GM23338 (cell line): ENCODE data around the gene PPP4R3A. TPM values are rescaled to one million over a fixed set of nuclear protein-coding genes. Genes with fewer than 3 reads are reported as not detected.
A peak's percentile ranks its signal among the peaks of the same experiment; 100 is the strongest.

Experiments used
- ATAC-seq: fragments of 200-7000 bp; cut with Tn5 transposase; 3 replicates; pipeline ENCODE4 v1.9.1; 2020
- DNase-seq: peaks from one replicate; pipeline ENCODE4 v3.0.0-alpha.2; 2015; ENCODE audit warnings: low spot score
- H2AFZ ChIP-seq: fragments of 200-600 bp; sonication (generic); 2 replicates; pipeline ENCODE4 v1.8.0; 2016; ENCODE audit warnings: antibody characterized with exemption, mild to moderate bottlenecking, moderate library complexity
- H3F3A ChIP-seq: fragments of 200-600 bp; sonication (generic); replicated peaks from 2 replicates; pipeline ENCODE4 v1.8.0; 2017; ENCODE audit warnings: antibody characterized with exemption, mixed run types, low read depth
- H3K27ac ChIP-seq: fragments of 200-600 bp; sonication (generic); 2 replicates; pipeline ENCODE4 v1.6.1; 2016; ENCODE audit warnings: low read depth
- H3K27me3 ChIP-seq: fragments of 200-600 bp; sonication (generic); 2 replicates; pipeline ENCODE4 v1.8.0; 2016; ENCODE audit warnings: mild to moderate bottlenecking, mixed run types, moderate library complexity; ENCODE audit not compliant: insufficient read depth
- H3K36me3 ChIP-seq: fragments of 200-600 bp; sonication (generic); 2 replicates; pipeline ENCODE4 v1.8.0; 2016; ENCODE audit warnings: mild to moderate bottlenecking; ENCODE audit not compliant: insufficient read depth
- H3K4me1 ChIP-seq: fragments of 200-600 bp; sonication (generic); 2 replicates; pipeline ENCODE4 v1.8.0; 2016; ENCODE audit warnings: mild to moderate bottlenecking, moderate library complexity; ENCODE audit not compliant: insufficient read depth
- H3K4me2 ChIP-seq: fragments of 200-600 bp; sonication (generic); 2 replicates; pipeline ENCODE4 v1.7.1; 2017; ENCODE audit warnings: mixed run types
- H3K4me3 ChIP-seq: fragments of 200-600 bp; sonication (generic); 2 replicates; pipeline ENCODE4 v1.6.1; 2016; ENCODE audit warnings: mixed run types
- H3K79me2 ChIP-seq: fragments of 200-600 bp; sonication (generic); replicated peaks from 2 replicates; pipeline ENCODE4 v1.8.0; 2017; ENCODE audit warnings: mild to moderate bottlenecking; ENCODE audit not compliant: insufficient read depth
- H3K9me2 ChIP-seq: fragments of 200-600 bp; sonication (generic); 2 replicates; pipeline ENCODE4 v1.8.0; 2017; ENCODE audit not compliant: insufficient read depth
- H4K20me1 ChIP-seq: fragments of 200-600 bp; sonication (generic); replicated peaks from 2 replicates; pipeline ENCODE4 v1.8.0; 2017; ENCODE audit warnings: mild to moderate bottlenecking; ENCODE audit not compliant: insufficient read depth
- H3K27ac Mint-ChIP-seq: 2 replicates; pipeline ENCODE4 v1.8.0; 2020; ENCODE audit warnings: inconsistent platforms, mild to moderate bottlenecking, moderate library complexity, mixed read lengths
- H3K27me3 Mint-ChIP-seq: 3 replicates; pipeline ENCODE4 v1.8.0; 2022; ENCODE audit warnings: low read depth, mild to moderate bottlenecking, moderate library complexity, mixed read lengths, inconsistent platforms; ENCODE audit not compliant: insufficient read depth, poor library complexity
- H3K36me3 Mint-ChIP-seq: 3 replicates; pipeline ENCODE4 v1.8.0; 2021; ENCODE audit warnings: low read depth, mild to moderate bottlenecking, inconsistent platforms, moderate library complexity, mixed read lengths
- H3K4me1 Mint-ChIP-seq: 3 replicates; pipeline ENCODE4 v1.8.0; 2020; ENCODE audit warnings: mild to moderate bottlenecking, inconsistent platforms, mixed read lengths
- H3K4me3 Mint-ChIP-seq: 3 replicates; pipeline ENCODE4 v1.8.0; 2021; ENCODE audit warnings: moderate library complexity, mild to moderate bottlenecking, inconsistent platforms, mixed read lengths
- H3K9me3 Mint-ChIP-seq: 3 replicates; pipeline ENCODE4 v1.8.0; 2020; ENCODE audit warnings: moderate library complexity, mild to moderate bottlenecking, inconsistent platforms, mixed read lengths
- CREB1 ChIP-seq: fragments of 250-450 bp; sonication (Bioruptor Pico); IDR thresholded peaks from 2 replicates; pipeline ENCODE4 v1.5.0; 2020; ENCODE audit warnings: low read depth, mild to moderate bottlenecking, moderate library complexity
- EZH2phosphoT487 ChIP-seq: fragments of 200-600 bp; sonication (generic); IDR thresholded peaks from one replicate; pipeline ENCODE4 v1.8.1; 2018; ENCODE audit warnings: antibody characterized with exemption; ENCODE audit not compliant: unreplicated experiment
- JUNB ChIP-seq: IDR thresholded peaks from one replicate; pipeline ENCODE4 v1.6.1; 2016; ENCODE audit warnings: antibody characterized with exemption; ENCODE audit not compliant: unreplicated experiment
- POLR2AphosphoS5 ChIP-seq: IDR thresholded peaks from 2 replicates; pipeline ENCODE4 v1.6.1; 2016; ENCODE audit warnings: antibody characterized with exemption, low read depth
- polyA plus RNA-seq: library from polyadenylated mRNA; unstranded; fragments of >200 nt; fragmentation: Nextera tagmentation; extraction: Ambion mirVana; gene quantifications from 2 replicates; pipeline ENCODE4 v1.2.1, GENCODE V29; 2016
- total RNA-seq: library from RNA; depleted of rRNA; stranded (reverse); fragments of >200 nt; shearing (Covaris generic); gene quantifications from 2 replicates; pipeline ENCODE4 v1.2.3, GENCODE V29; 2014
- TF ChIP-seq, protein P1 (sequence below): fragments of 250-450 bp; sonication (Bioruptor Pico); IDR thresholded peaks from 2 replicates; pipeline ENCODE4 v1.5.0; 2020; ENCODE audit warnings: mild to moderate bottlenecking, moderate library complexity

Gene PPP4R3A
- total and polyA plus RNA-seq, 2 experiments from 2014 or later: 50.3 to 128 TPM

- peaks cover 51% of the 10 kb centered on the region for H3K79me2 ChIP-seq
- peak overlapping the region; percentile 91 for H3K4me3 ChIP-seq
- Mint-ChIP-seq H3K36me3 (peaks cover 27% of the 10 kb centered on the region; the same call in 2 of the 3 replicates), H3K4me3 (peak overlapping the region; percentile 82), H3K4me1 (peaks cover 42% of the 10 kb centered on the region), H3K27me3 (peaks cover 15% of the 10 kb centered on the region), H3K27ac (no peak overlapping the region), H3K9me3 (no peaks in the 10 kb centered on the region)
- peak overlapping the region; percentile 8; the same call in 1 of the 2 replicates for H3K27ac ChIP-seq
- no peaks in the 10 kb centered on the region for H3K9me2 ChIP-seq
- H4K20me1 ChIP-seq: 0 out of 2 replicates have a peak, but pooled peaks cover 3% of the 10 kb centered on the region
- H3K27me3 ChIP-seq: peaks cover 5% of the 10 kb centered on the region; the same call in 1 of the 2 replicates
- no peaks in the 10 kb centered on the region for H3K36me3 ChIP-seq
- H3F3A ChIP-seq: peaks cover 13% of the 10 kb centered on the region
- ATAC-seq (no peak), DNase-seq (peak; percentile 51)
- peaks cover 36% of the 10 kb centered on the region for H3K4me1 ChIP-seq
- TF ChIP-seq POLR2AphosphoS5 (no peak), EZH2phosphoT487 (no peak)
- peak overlapping the region; percentile 96 for H3K4me2 ChIP-seq
- peak overlapping the region; percentile 74 for H2AFZ ChIP-seq
Observed at GRCh38 chr14:91415794-91416743, 94.0 kb downstream of the PPP4R3A start.

DNA sequence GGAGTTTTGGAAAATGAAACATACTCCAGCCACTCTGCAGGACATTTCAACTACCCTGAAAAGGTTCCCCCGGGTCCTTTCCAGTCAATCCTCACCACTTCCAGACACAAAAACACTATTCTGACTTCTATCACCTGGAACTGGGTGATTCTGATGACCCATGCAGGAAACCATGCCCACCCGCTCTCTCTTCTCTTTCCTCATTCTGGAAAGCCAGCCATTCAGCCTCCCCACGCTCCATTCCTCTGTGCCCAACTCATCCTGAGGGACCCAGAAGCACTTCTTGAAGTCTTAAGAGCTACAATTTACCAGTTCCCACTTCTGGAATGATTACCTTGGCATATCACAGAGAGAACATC, 95.7 kb downstream of the PPP4R3A start:
- no peak for DNase-seq
- H3K27ac ChIP-seq: peak overlapping the region; percentile 90
- ATAC-seq: no peak
- H3K27me3 ChIP-seq: peaks cover 5% of the 10 kb centered on the region; the same call in 1 of the 2 replicates
- peak overlapping the region; percentile 96 for H3K4me2 ChIP-seq
- peaks cover 16% of the 10 kb centered on the region for H4K20me1 ChIP-seq
- Mint-ChIP-seq H3K4me3 (peak overlapping the region; percentile 7; the same call in 1 of the 3 replicates), H3K27me3 (peaks cover 14% of the 10 kb centered on the region), H3K36me3 (peaks cover 33% of the 10 kb centered on the region; the same call in 2 of the 3 replicates), H3K9me3 (no peaks in the 10 kb centered on the region), H3K4me1 (peaks cover 56% of the 10 kb centered on the region), H3K27ac (peak overlapping the region; percentile 56; the same call in 1 of the 2 replicates)
- H3K79me2 ChIP-seq: peaks cover 68% of the 10 kb centered on the region
- no peak overlapping the region for H2AFZ ChIP-seq
- peaks cover 13% of the 10 kb centered on the region for H3F3A ChIP-seq
- H3K36me3 ChIP-seq: no peaks in the 10 kb centered on the region
- no peaks in the 10 kb centered on the region for H3K9me2 ChIP-seq
- peaks cover 42% of the 10 kb centered on the region for H3K4me1 ChIP-seq
- peak overlapping the region; percentile 25; the same call in 1 of the 2 replicates for H3K4me3 ChIP-seq
- TF ChIP-seq JUNB (no peak), CREB1 (no peak)
- TF ChIP-seq, protein P1, sequence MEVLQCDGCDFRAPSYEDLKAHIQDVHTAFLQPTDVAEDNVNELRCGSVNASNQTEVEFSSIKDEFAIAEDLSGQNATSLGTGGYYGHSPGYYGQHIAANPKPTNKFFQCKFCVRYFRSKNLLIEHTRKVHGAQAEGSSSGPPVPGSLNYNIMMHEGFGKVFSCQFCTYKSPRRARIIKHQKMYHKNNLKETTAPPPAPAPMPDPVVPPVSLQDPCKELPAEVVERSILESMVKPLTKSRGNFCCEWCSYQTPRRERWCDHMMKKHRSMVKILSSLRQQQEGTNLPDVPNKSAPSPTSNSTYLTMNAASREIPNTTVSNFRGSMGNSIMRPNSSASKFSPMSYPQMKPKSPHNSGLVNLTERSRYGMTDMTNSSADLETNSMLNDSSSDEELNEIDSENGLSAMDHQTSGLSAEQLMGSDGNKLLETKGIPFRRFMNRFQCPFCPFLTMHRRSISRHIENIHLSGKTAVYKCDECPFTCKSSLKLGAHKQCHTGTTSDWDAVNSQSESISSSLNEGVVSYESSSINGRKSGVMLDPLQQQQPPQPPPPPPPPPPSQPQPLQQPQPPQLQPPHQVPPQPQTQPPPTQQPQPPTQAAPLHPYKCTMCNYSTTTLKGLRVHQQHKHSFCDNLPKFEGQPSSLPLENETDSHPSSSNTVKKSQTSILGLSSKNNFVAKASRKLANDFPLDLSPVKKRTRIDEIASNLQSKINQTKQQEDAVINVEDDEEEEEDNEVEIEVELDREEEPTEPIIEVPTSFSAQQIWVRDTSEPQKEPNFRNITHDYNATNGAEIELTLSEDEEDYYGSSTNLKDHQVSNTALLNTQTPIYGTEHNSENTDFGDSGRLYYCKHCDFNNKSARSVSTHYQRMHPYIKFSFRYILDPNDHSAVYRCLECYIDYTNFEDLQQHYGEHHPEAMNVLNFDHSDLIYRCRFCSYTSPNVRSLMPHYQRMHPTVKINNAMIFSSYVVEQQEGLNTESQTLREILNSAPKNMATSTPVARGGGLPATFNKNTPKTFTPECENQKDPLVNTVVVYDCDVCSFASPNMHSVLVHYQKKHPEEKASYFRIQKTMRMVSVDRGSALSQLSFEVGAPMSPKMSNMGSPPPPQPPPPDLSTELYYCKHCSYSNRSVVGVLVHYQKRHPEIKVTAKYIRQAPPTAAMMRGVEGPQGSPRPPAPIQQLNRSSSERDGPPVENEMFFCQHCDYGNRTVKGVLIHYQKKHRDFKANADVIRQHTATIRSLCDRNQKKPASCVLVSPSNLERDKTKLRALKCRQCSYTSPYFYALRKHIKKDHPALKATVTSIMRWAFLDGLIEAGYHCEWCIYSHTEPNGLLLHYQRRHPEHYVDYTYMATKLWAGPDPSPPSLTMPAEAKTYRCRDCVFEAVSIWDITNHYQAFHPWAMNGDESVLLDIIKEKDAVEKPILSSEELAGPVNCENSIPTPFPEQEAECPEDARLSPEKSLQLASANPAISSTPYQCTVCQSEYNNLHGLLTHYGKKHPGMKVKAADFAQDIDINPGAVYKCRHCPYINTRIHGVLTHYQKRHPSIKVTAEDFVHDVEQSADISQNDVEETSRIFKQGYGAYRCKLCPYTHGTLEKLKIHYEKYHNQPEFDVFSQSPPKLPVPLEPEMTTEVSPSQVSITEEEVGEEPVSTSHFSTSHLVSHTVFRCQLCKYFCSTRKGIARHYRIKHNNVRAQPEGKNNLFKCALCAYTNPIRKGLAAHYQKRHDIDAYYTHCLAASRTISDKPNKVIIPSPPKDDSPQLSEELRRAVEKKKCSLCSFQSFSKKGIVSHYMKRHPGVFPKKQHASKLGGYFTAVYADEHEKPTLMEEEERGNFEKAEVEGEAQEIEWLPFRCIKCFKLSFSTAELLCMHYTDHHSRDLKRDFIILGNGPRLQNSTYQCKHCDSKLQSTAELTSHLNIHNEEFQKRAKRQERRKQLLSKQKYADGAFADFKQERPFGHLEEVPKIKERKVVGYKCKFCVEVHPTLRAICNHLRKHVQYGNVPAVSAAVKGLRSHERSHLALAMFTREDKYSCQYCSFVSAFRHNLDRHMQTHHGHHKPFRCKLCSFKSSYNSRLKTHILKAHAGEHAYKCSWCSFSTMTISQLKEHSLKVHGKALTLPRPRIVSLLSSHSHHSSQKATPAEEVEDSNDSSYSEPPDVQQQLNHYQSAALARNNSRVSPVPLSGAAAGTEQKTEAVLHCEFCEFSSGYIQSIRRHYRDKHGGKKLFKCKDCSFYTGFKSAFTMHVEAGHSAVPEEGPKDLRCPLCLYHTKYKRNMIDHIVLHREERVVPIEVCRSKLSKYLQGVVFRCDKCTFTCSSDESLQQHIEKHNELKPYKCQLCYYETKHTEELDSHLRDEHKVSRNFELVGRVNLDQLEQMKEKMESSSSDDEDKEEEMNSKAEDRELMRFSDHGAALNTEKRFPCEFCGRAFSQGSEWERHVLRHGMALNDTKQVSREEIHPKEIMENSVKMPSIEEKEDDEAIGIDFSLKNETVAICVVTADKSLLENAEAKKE (CRISPR knock-in tag): no peak
